ENCODE data around the gene SERPINA6.
"Not testable (repeated sequence)": the region's sequence is repeated elsewhere in the genome, so short reads cannot be mapped to it uniquely, and the experiment has no call there.

SERPINA6 gene

GRCh38 chr14:94291906-94292525, 31.1 kb downstream of the SERPINA6 start:
- DNase-seq, result no peak

- no peak for DNase-seq
These were observed 31.8 kb downstream of the SERPINA6 start for GRCh38 chr14:94291159-94291905.

GRCh38 chr14:94290197-94290596, 32.9 kb downstream of the SERPINA6 start:
- DNase-seq, result no peak

GRCh38 chr14:94288610-94289465, 34.3 kb downstream of the SERPINA6 start:
- no peak for DNase-seq

GRCh38 chr14:94285158-94285557, 38.0 kb downstream of the SERPINA6 start:
- no peak for DNase-seq

- DNase-seq, result no peak
These were observed 38.9 kb downstream of the SERPINA6 start for GRCh38 chr14:94284221-94284620.

- DNase-seq, result no peak
These were observed 40.0 kb downstream of the SERPINA6 start for GRCh38 chr14:94282991-94283723.

- no peak for DNase-seq
These were observed 44.4 kb downstream of the SERPINA6 start for GRCh38 chr14:94278731-94279130.

GRCh38 chr14:94276898-94277561, 46.1 kb downstream of the SERPINA6 start:
- not testable (repeated sequence) for DNase-seq

- no peak for DNase-seq
These were observed 54.0 kb downstream of the SERPINA6 start for GRCh38 chr14:94269156-94269555.

- not testable (repeated sequence) for DNase-seq
These were observed 54.6 kb downstream of the SERPINA6 start for GRCh38 chr14:94268582-94268981.

GRCh38 chr14:94267352-94267751, 55.8 kb downstream of the SERPINA6 start:
- no peak for DNase-seq

- not testable (repeated sequence) for DNase-seq
These were observed 58.9 kb downstream of the SERPINA6 start for GRCh38 chr14:94264195-94264594.
